Fibroblast of lung (primary cell): ENCODE data around the gene PGP. TPM values are rescaled to one million over a fixed set of nuclear protein-coding genes. Genes with fewer than 3 reads are reported as not detected.

Experiments
- DNase-seq, 2 donors: peaks; one replicate each; pipeline versions ENCODE4 v3.0.0 to v3.0.0-alpha.2; 2010; ENCODE audit warnings: low read depth in 2 of 2
- H2AFZ ChIP-seq: 2 replicates; pipeline ENCODE4 v1.5.1; 2012; ENCODE audit warnings: low read length, control low read depth, inconsistent platforms
- H3K27ac ChIP-seq: 2 replicates; pipeline ENCODE4 v1.5.1; 2011; ENCODE audit warnings: low read length, control low read depth; ENCODE audit not compliant: insufficient read depth
- H3K27me3 ChIP-seq: 2 replicates; pipeline ENCODE4 v1.5.1; 2011; ENCODE audit warnings: mild to moderate bottlenecking, low read length; ENCODE audit not compliant: control insufficient read depth, insufficient read depth
- H3K36me3 ChIP-seq: 2 replicates; pipeline ENCODE4 v1.5.1; 2011; ENCODE audit warnings: low read length; ENCODE audit not compliant: control insufficient read depth, insufficient read depth
- H3K4me1 ChIP-seq: 2 replicates; pipeline ENCODE4 v1.5.1; 2011; ENCODE audit warnings: low read length; ENCODE audit not compliant: control insufficient read depth, insufficient read depth; ENCODE audit errors: extremely low read depth
- H3K4me2 ChIP-seq: 2 replicates; pipeline ENCODE4 v1.5.1; 2011; ENCODE audit warnings: low read length, control low read depth; ENCODE audit not compliant: insufficient read depth; ENCODE audit errors: extremely low read depth
- H3K4me3 ChIP-seq, 4 experiments: fragments of 200-600 bp in 1 of 4; sonication (generic) in 1 of 4; replicated peaks in 1 of 4; 2 replicates each; pipeline ENCODE4 v1.5.1; 2011 to 2016; ENCODE audit warnings: low read length in 4 of 4, low read depth in 3 of 4, mild to moderate bottlenecking in 3 of 4, control low read depth in 2 of 4, inconsistent platforms in 1 of 4, mixed read lengths in 1 of 4; ENCODE audit not compliant: insufficient read depth in 1 of 4; ENCODE audit errors: control extremely low read depth in 1 of 4
- H3K79me2 ChIP-seq: 2 replicates; pipeline ENCODE4 v1.5.1; 2012; ENCODE audit warnings: mild to moderate bottlenecking, low read length, inconsistent platforms; ENCODE audit not compliant: control insufficient read depth, insufficient read depth
- H3K9ac ChIP-seq: 2 replicates; pipeline ENCODE4 v1.5.1; 2011; ENCODE audit warnings: mild to moderate bottlenecking, low read length, control low read depth; ENCODE audit not compliant: insufficient read depth
- H3K9me3 ChIP-seq: 2 replicates; pipeline ENCODE4 v1.5.1; 2012; ENCODE audit warnings: low read depth, low read length; ENCODE audit not compliant: control insufficient read depth, insufficient read depth
- H4K20me1 ChIP-seq: 2 replicates; pipeline ENCODE4 v1.5.1; 2011; ENCODE audit warnings: low read length; ENCODE audit not compliant: control insufficient read depth, insufficient read depth; ENCODE audit errors: extremely low read depth
- EZH2 ChIP-seq: IDR thresholded peaks from 2 replicates; pipeline ENCODE4 v1.5.1; 2012; ENCODE audit warnings: low read length, control low read depth, mild to moderate bottlenecking; ENCODE audit errors: missing control alignments
- polyA plus RNA-seq, 2 donors: library from polyadenylated mRNA; depleted of rRNA in 1 of 2; stranded (reverse) in 1 of 2; unstranded in 1 of 2; fragments of >200 nt; gene quantifications; 2 replicates each; pipeline ENCODE4 v1.2.1, GENCODE V29; 2011 to 2012; ENCODE audit warnings: missing spikeins in 1 of 2
- total RNA-seq: library from RNA; depleted of rRNA; stranded (reverse); fragments of >200 nt; gene quantifications from 2 replicates; pipeline ENCODE4 v1.2.1, GENCODE V29; 2014
- TF ChIP-seq, protein P1 (sequence below), 2 donors: IDR thresholded peaks in 1 of 2; conservative IDR thresholded peaks in 1 of 2; 1 replicate in 1 of 2; 2 replicates in 1 of 2; pipeline ENCODE4 v1.5.1; 2011 to 2012; ENCODE audit warnings: low read length in 2 of 2, control low read depth in 1 of 2, inconsistent platforms in 1 of 2, low read depth in 1 of 2, mild to moderate bottlenecking in 1 of 2

Gene PGP
- total and polyA plus RNA-seq, 2 donors (not counting 1 experiment from before 2014, with no cell fraction given): 4.2 to 9.6 TPM

DNA sequence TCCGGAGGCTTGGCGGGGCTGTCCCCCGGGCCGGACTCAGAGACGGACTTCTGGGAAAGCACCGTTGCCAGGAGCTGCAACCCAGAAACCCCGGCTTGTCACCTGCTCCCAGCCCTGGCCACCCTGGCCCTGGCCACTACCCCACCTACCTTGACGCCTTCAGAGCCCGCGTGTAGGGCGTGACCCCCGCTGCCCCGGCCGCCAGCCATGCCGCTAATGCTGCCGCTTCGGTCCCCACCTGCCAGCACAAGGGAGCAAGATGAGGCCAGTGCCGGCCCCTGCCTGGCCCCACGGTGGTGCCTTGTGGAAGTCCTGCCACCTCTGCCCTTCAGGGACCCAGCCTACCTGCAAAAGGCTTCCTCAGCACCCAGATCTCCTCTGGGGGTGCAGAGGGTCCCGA lies 29.7 kb downstream of the PGP start:
- Histone ChIP-seq H3K36me3 (no peaks in the 10 kb centered on the region), H3K4me3 (no peak overlapping the region), H3K4me1 (no peaks in the 10 kb centered on the region), H3K4me2 (no peak overlapping the region), H4K20me1 (no peaks in the 10 kb centered on the region), H2AFZ (no peak overlapping the region), H3K79me2 (no peaks in the 10 kb centered on the region), H3K9me3 (no peaks in the 10 kb centered on the region), H3K9ac (no peak overlapping the region), H3K27me3 (no peaks in the 10 kb centered on the region), H3K27ac (no peak overlapping the region)
- no peak for DNase-seq
- TF ChIP-seq, protein P1, sequence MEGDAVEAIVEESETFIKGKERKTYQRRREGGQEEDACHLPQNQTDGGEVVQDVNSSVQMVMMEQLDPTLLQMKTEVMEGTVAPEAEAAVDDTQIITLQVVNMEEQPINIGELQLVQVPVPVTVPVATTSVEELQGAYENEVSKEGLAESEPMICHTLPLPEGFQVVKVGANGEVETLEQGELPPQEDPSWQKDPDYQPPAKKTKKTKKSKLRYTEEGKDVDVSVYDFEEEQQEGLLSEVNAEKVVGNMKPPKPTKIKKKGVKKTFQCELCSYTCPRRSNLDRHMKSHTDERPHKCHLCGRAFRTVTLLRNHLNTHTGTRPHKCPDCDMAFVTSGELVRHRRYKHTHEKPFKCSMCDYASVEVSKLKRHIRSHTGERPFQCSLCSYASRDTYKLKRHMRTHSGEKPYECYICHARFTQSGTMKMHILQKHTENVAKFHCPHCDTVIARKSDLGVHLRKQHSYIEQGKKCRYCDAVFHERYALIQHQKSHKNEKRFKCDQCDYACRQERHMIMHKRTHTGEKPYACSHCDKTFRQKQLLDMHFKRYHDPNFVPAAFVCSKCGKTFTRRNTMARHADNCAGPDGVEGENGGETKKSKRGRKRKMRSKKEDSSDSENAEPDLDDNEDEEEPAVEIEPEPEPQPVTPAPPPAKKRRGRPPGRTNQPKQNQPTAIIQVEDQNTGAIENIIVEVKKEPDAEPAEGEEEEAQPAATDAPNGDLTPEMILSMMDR (conservative IDR thresholded peaks at IDR 0.05 in 1 of 2, IDR thresholded peaks at IDR 0.05 in 1 of 2; ENCODE audit: low read depth in 1 of 2, low read length in 2 of 2): no peak
- no peak for TF ChIP-seq EZH2

DNA sequence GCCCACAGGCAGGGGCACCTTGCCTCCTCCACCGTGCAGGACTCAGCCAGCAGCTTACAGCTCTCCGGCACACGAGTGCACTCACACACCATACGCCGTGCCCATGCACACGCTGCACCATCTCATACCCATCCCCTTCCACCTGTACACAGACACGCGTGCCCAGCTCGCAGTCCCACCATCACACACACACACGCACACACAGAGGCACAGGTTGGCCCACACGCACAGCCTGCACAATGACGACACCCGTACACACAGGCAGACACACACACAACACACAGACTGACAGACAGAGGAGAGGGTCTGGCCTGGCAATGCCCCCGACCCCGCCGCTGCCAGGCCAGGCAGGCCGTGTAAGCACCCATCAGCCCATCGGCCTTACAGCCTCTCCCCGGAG lies 30.3 kb downstream of the PGP start:
- Histone ChIP-seq H3K4me3 (no peak overlapping the region), H2AFZ (no peak overlapping the region), H3K27ac (no peak overlapping the region), H4K20me1 (no peaks in the 10 kb centered on the region), H3K79me2 (no peaks in the 10 kb centered on the region), H3K27me3 (no peaks in the 10 kb centered on the region), H3K9me3 (no peaks in the 10 kb centered on the region), H3K4me1 (no peaks in the 10 kb centered on the region), H3K36me3 (no peaks in the 10 kb centered on the region), H3K9ac (no peak overlapping the region), H3K4me2 (no peak overlapping the region)
- DNase-seq: no peak
- TF ChIP-seq EZH2: no peak
- TF ChIP-seq, protein P1 (conservative IDR thresholded peaks at IDR 0.05 in 1 of 2, IDR thresholded peaks at IDR 0.05 in 1 of 2; ENCODE audit: low read depth in 1 of 2, low read length in 2 of 2): no peak

DNA sequence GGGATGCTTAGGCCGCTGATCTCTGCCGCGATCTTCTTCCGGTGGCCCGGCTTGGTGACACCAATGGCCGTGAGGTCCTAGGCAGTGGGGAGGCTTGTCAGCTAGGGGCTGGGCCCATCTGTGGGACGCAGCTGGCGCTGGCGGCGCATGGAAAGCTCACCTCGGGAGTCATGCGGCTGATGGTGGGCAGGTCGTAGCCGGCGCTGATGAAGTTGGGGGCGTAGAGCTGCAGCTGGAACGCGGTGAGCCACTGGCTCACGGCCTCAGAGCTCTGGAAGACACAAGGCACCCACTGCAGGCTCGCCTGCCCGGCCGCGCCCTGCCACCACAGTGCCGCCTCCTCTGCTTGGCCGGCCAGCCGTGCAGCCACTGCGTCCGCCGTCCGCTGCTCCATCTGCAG lies 31.0 kb downstream of the PGP start:
- H3K4me1 ChIP-seq: no peaks in the 10 kb centered on the region
- no peaks in the 10 kb centered on the region for H3K79me2 ChIP-seq
- H3K4me3 ChIP-seq: no peak overlapping the region
- H3K9ac ChIP-seq: no peak overlapping the region
- no peak overlapping the region for H3K27ac ChIP-seq
- no peak for DNase-seq
- no peaks in the 10 kb centered on the region for H4K20me1 ChIP-seq
- no peak overlapping the region for H2AFZ ChIP-seq
- H3K9me3 ChIP-seq: no peaks in the 10 kb centered on the region
- H3K36me3 ChIP-seq: no peaks in the 10 kb centered on the region
- H3K27me3 ChIP-seq: no peaks in the 10 kb centered on the region
- TF ChIP-seq, protein P1 (conservative IDR thresholded peaks at IDR 0.05 in 1 of 2, IDR thresholded peaks at IDR 0.05 in 1 of 2; ENCODE audit: low read depth in 1 of 2, low read length in 2 of 2): no peak
- TF ChIP-seq EZH2: no peak
- H3K4me2 ChIP-seq: no peak overlapping the region
